ENCODE data around the gene SH3RF3.

The SH3RF3 gene

GRCh38 chr2:109486711-109487535, 357.9 kb downstream of the SH3RF3 start:
- DNase-seq: no peak

GRCh38 chr2:109487536-109487869, 358.5 kb downstream of the SH3RF3 start:
- no peak for DNase-seq

GRCh38 chr2:109487871-109488655, 359.1 kb downstream of the SH3RF3 start:
- no peak for DNase-seq

- DNase-seq: no peak
These were observed 360.3 kb downstream of the SH3RF3 start for GRCh38 chr2:109489296-109489695.

- DNase-seq: no peak
These were observed 364.4 kb downstream of the SH3RF3 start for GRCh38 chr2:109493176-109493935.

GRCh38 chr2:109494351-109494750, 365.3 kb downstream of the SH3RF3 start:
- no peak for DNase-seq

GRCh38 chr2:109497463-109497862, 368.5 kb downstream of the SH3RF3 start:
- DNase-seq: no peak

- no peak for DNase-seq
These were observed 369.2 kb downstream of the SH3RF3 start for GRCh38 chr2:109497911-109498870.

GRCh38 chr2:109498906-109499305, 369.9 kb downstream of the SH3RF3 start:
- DNase-seq: no peak

- DNase-seq: no peak
These were observed 370.6 kb downstream of the SH3RF3 start for GRCh38 chr2:109499566-109499965.

- no peak for DNase-seq
These were observed 371.9 kb downstream of the SH3RF3 start for GRCh38 chr2:109500910-109501309.

- DNase-seq: no peak
These were observed 372.5 kb downstream of the SH3RF3 start for GRCh38 chr2:109501461-109501860.

GRCh38 chr2:109503191-109503590, 374.2 kb downstream of the SH3RF3 start:
- DNase-seq: no peak

GRCh38 chr2:109507217-109507616, 378.2 kb downstream of the SH3RF3 start:
- DNase-seq: no peak

- no peak for DNase-seq
These were observed 378.8 kb downstream of the SH3RF3 start for GRCh38 chr2:109507828-109508227.

GRCh38 chr2:109508556-109508955, 379.6 kb downstream of the SH3RF3 start:
- peak in 1 of 2 donors; percentile 29 for DNase-seq

GRCh38 chr2:109510136-109511028, 381.4 kb downstream of the SH3RF3 start:
- DNase-seq: peak; percentile 81 to 85

- DNase-seq: no peak
These were observed 382.2 kb downstream of the SH3RF3 start for GRCh38 chr2:109511168-109511567.

- no peak for DNase-seq
These were observed 383.1 kb downstream of the SH3RF3 start for GRCh38 chr2:109512076-109512475.

GRCh38 chr2:109513230-109513629, 384.2 kb downstream of the SH3RF3 start:
- no peak for DNase-seq

Data from inflammatory macrophage (primary cell).